Ovary (tissue), 3 donors: ENCODE data around the gene ADAMTS2.

Source experiments
- CTCF ChIP-seq, 3 donors: fragments of 450-650 bp in 2 of 3; fragments of 200-600 bp in 1 of 3; IDR thresholded peaks; one replicate each; pipeline versions ENCODE4 v1.5.1 to v1.8.0; 2016 to 2022; ENCODE audit warnings: antibody characterized with exemption in 3 of 3, mild to moderate bottlenecking in 1 of 3
- EP300 ChIP-seq: sonication (generic); formaldehyde crosslinking; IDR thresholded peaks from one replicate; pipeline ENCODE4 v1.6.1; 2017; ENCODE audit warnings: antibody characterized with exemption
- POLR2A ChIP-seq: fragments of 450-650 bp; IDR thresholded peaks from one replicate; pipeline ENCODE4 v1.6.1; 2017; ENCODE audit warnings: antibody characterized with exemption, mild to moderate bottlenecking, moderate library complexity
- donor health status: DM: no; HTN: no; CAD: no.

- no peak for TF ChIP-seq CTCF (IDR thresholded peaks at IDR 0.05)
- no peak for TF ChIP-seq EP300
- no peak for TF ChIP-seq POLR2A
Observed at GRCh38 chr5:179302499-179303185, 42.6 kb downstream of the ADAMTS2 start.
